ENCODE results near the gene AGAP3. TPM values are rescaled to one million over a fixed set of nuclear protein-coding genes. Genes with fewer than 3 reads are reported as not detected.

AGAP3 gene
- total and polyA plus RNA-seq, 4 donors: 45.7 to 247 (median 134) TPM

DNA sequence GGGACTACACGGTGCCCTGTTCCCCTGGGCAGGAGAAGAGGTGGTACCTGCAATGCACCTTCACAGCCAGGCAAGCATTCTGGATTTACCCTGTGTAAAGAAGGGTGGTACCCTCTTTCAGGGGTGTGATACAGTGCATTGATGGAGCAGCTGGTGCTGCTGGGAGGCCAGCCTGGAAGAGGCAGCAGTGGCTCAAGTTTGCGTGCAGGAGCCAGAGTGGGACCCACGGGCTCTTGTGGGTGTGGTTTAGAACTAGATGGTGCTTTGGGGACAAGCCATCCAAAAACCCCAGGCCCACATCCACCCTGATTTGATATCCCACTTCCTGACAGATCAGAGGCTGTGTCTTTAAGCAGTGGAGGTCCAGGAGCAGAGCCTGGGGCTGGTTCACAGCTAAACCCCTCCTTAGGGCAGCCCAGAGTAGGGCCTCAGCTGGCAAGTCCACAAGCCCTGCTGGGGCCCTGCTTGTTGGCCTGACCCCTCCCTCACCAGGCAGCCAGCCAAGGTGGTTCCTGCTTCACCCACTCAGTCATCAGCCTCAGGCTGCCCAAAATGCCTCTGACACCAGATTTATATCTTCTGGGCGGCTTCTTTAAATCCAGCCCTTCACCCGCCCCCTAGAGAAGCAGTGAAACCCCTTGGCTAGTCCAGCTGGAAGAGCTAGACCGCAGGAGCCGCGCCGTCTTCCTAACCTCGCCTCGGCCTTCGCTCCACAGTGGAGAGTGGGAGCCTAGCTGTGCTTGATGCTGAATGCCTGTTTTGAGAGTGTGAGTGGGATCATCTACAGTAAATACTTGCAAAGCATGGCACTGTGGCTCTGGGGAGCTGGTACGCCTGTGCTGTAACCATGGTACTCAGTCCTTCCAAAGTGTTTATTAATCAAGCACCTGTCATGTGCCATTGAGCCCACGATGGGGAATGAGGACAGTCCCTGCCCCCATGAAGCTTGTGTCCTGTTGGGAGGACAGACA, 39.4 kb upstream of the AGAP3 start:
- Histone ChIP-seq H3K27me3 (ENCODE audit: control insufficient read depth, insufficient read depth, low read length) (no peaks in the 10 kb centered on the region), H3K27ac (ENCODE audit: low read depth, low read length) (peak overlapping the region; percentile 43), H3K9me3 (ENCODE audit: control insufficient read depth, insufficient read depth, low read length) (no peaks in the 10 kb centered on the region), H3K4me3 (ENCODE audit: low read depth, low read length) (no peak overlapping the region), H3K4me1 (ENCODE audit: control insufficient read depth, insufficient read depth, low read length) (peaks cover 53% of the 10 kb centered on the region), H3K36me3 (ENCODE audit: control insufficient read depth, insufficient read depth, low read length) (peaks cover 65% of the 10 kb centered on the region)
- DNase-seq (ENCODE audit: low read depth in 4 of 6, low spot score in 6 of 6): peak in 3 of 6 donors; percentile 38 to 78 (median 76)
- WGBS (ENCODE audit: insufficient coverage): 14% methylated on average over 9 of the region's 14 CpGs

DNA sequence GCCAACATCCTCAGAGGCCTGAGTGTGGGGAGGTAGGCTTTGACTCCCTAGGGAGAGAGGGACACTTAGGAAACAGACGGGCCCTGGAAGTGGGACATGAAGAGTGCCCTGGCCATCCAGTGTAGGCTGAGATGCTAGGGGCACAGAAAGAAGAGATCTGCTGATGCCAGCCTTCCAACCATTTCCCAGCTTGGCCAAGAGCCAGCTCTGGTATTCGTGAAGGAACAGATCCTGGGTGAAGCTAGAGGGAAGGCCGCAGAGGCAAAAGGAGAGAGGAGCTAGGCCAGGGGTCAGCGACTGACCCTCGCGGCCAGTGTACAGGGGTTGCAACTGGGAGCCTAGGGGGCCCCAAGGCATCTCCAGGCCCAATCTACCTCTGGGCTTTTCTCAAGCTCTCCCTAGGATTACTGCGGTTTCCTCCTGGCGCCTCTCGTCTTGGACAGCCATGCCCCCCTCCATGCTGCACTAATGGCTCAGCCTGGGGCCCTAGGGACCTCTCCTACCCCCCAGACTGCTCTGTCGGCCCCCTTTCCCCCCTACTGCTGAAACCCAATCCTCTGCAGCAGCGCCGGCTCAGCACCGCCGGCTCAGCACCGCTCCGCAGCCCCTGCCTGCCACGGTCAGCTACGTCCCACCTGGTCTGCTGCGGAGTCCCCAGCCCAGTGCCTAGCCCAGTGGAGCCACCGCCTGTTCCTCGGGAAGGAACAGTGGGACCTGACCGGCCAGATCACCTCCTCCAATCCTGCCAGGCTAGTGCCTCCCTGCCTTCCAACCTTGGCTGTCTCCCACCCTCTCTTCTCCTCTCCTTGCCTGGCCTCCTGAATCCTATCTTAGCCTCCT, 38.1 kb upstream of the AGAP3 start, which contains the start of gene ASIC3:
Gene ASIC3 (plus strand): TSS at position 556 of the 840 bp plus-strand sequence. CDS start 355 bp downstream, outside the sequence.
- peak in 2 of 6 donors; percentile 38 to 53 for DNase-seq (ENCODE audit: low read depth in 4 of 6, low spot score in 6 of 6)
- H3K27me3 ChIP-seq (ENCODE audit: control insufficient read depth, insufficient read depth, low read length): no peaks in the 10 kb centered on the region
- no peaks in the 10 kb centered on the region for H3K9me3 ChIP-seq (ENCODE audit: control insufficient read depth, insufficient read depth, low read length)
- H3K27ac ChIP-seq (ENCODE audit: low read depth, low read length): no peak within 1 kb of the TSS
- H3K4me3 ChIP-seq (ENCODE audit: low read depth, low read length): no peak within 1 kb of the TSS
- H3K36me3 ChIP-seq (ENCODE audit: control insufficient read depth, insufficient read depth, low read length): peaks cover 61% of the 10 kb centered on the region
- peaks cover 54% of the 10 kb centered on the region for H3K4me1 ChIP-seq (ENCODE audit: control insufficient read depth, insufficient read depth, low read length)
- WGBS (ENCODE audit: insufficient coverage): 76% methylated on average over 22 of the region's 22 CpGs

DNA sequence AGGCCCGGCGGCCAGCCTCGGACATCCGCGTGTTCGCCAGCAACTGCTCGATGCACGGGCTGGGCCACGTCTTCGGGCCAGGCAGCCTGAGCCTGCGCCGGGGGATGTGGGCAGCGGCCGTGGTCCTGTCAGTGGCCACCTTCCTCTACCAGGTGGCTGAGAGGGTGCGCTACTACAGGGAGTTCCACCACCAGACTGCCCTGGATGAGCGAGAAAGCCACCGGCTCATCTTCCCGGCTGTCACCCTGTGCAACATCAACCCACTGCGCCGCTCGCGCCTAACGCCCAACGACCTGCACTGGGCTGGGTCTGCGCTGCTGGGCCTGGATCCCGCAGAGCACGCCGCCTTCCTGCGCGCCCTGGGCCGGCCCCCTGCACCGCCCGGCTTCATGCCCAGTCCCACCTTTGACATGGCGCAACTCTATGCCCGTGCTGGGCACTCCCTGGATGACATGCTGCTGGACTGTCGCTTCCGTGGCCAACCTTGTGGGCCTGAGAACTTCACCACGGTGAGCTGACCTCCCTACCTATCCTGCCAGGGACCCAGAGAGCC, 37.3 kb upstream of the AGAP3 start:
- peaks cover 54% of the 10 kb centered on the region for H3K4me1 ChIP-seq (ENCODE audit: control insufficient read depth, insufficient read depth, low read length)
- WGBS (ENCODE audit: insufficient coverage): 90% methylated on average over 38 of the region's 38 CpGs
- peaks cover 61% of the 10 kb centered on the region for H3K36me3 ChIP-seq (ENCODE audit: control insufficient read depth, insufficient read depth, low read length)
- no peak overlapping the region for H3K27ac ChIP-seq (ENCODE audit: low read depth, low read length)
- no peaks in the 10 kb centered on the region for H3K27me3 ChIP-seq (ENCODE audit: control insufficient read depth, insufficient read depth, low read length)
- DNase-seq (ENCODE audit: low read depth in 4 of 6, low spot score in 6 of 6): no peak
- no peak overlapping the region for H3K4me3 ChIP-seq (ENCODE audit: low read depth, low read length)
- no peaks in the 10 kb centered on the region for H3K9me3 ChIP-seq (ENCODE audit: control insufficient read depth, insufficient read depth, low read length)

DNA sequence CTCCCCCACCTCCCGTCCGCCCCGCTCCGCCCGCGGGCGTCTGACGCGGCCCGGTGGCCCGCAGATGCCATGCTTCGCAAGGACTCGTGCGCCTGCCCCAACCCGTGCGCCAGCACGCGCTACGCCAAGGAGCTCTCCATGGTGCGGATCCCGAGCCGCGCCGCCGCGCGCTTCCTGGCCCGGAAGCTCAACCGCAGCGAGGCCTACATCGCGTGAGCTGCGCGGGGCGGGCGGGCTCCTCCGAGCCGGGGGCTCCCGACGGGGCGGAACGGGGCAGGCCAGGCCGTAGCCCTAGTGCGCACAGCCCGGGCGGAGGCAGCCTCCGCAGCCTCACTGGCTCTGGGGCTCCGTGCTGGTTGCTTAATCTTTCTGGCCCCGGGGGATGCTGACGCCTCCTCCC, 35.2 kb upstream of the AGAP3 start:
- Histone ChIP-seq H3K4me3 (ENCODE audit: low read depth, low read length) (no peak overlapping the region), H3K9me3 (ENCODE audit: control insufficient read depth, insufficient read depth, low read length) (no peaks in the 10 kb centered on the region), H3K27ac (ENCODE audit: low read depth, low read length) (no peak overlapping the region), H3K4me1 (ENCODE audit: control insufficient read depth, insufficient read depth, low read length) (peaks cover 49% of the 10 kb centered on the region), H3K36me3 (ENCODE audit: control insufficient read depth, insufficient read depth, low read length) (peaks cover 56% of the 10 kb centered on the region), H3K27me3 (ENCODE audit: control insufficient read depth, insufficient read depth, low read length) (no peaks in the 10 kb centered on the region)
- WGBS (ENCODE audit: insufficient coverage): 1% methylated on average over 48 of the region's 50 CpGs
- peak in 4 of 6 donors; percentile 17 to 79 (median 47) for DNase-seq (ENCODE audit: low read depth in 4 of 6, low spot score in 6 of 6)

DNA sequence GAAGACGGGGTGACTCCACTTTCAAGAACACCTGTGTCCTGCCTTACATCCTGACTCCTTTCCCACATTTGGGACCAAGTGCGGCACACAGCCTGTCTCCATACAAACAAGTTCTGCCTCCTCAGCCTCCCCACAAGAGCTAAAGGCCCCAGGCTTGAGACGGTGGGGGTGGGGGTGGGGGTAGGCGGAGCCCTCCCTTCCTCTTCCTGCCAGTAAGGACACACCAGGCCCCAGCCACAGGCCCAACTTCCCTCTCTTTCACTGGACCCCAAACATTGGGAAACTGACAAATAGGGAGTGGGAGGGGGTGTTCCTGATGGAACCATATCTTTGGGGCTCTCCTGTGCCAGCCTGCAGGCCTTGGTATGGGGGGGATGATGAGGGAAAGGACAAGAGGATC, 33.2 kb upstream of the AGAP3 start:
- Histone ChIP-seq H3K4me3 (ENCODE audit: low read depth, low read length) (no peak overlapping the region), H3K27ac (ENCODE audit: low read depth, low read length) (no peak overlapping the region), H3K4me1 (ENCODE audit: control insufficient read depth, insufficient read depth, low read length) (peaks cover 45% of the 10 kb centered on the region), H3K27me3 (ENCODE audit: control insufficient read depth, insufficient read depth, low read length) (no peaks in the 10 kb centered on the region), H3K36me3 (ENCODE audit: control insufficient read depth, insufficient read depth, low read length) (peaks cover 47% of the 10 kb centered on the region), H3K9me3 (ENCODE audit: control insufficient read depth, insufficient read depth, low read length) (no peaks in the 10 kb centered on the region)
- DNase-seq (ENCODE audit: low read depth in 4 of 6, low spot score in 6 of 6): no peak
- 100% methylated on average over 1 of the region's 4 CpGs for WGBS (ENCODE audit: insufficient coverage)

DNA sequence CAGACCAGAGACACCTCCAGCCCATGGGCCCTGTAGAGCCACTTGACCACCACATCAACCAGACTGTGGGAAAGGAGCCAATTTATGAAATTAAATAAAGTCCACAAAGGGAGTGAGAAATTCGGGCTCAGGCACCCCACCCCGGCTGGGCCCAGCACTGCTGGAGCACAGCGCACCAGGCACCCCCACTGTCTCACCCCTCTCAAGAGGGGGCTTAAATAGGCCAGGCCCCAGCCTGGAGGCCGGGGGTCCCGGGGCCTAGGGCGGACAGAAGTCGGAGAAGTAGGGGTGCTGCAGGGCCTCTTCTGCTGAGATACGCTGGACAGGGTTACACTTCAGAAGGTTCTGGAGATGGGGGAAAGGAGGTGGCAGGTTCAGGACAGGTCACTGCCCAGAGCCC, 32.5 kb upstream of the AGAP3 start:
- H3K9me3 ChIP-seq (ENCODE audit: control insufficient read depth, insufficient read depth, low read length): no peaks in the 10 kb centered on the region
- 100% methylated on average over 4 of the region's 8 CpGs for WGBS (ENCODE audit: insufficient coverage)
- H3K4me3 ChIP-seq (ENCODE audit: low read depth, low read length): no peak overlapping the region
- peaks cover 47% of the 10 kb centered on the region for H3K36me3 ChIP-seq (ENCODE audit: control insufficient read depth, insufficient read depth, low read length)
- no peak for DNase-seq (ENCODE audit: low read depth in 4 of 6, low spot score in 6 of 6)
- H3K4me1 ChIP-seq (ENCODE audit: control insufficient read depth, insufficient read depth, low read length): peaks cover 46% of the 10 kb centered on the region
- H3K27me3 ChIP-seq (ENCODE audit: control insufficient read depth, insufficient read depth, low read length): no peaks in the 10 kb centered on the region
- no peak overlapping the region for H3K27ac ChIP-seq (ENCODE audit: low read depth, low read length)

DNA sequence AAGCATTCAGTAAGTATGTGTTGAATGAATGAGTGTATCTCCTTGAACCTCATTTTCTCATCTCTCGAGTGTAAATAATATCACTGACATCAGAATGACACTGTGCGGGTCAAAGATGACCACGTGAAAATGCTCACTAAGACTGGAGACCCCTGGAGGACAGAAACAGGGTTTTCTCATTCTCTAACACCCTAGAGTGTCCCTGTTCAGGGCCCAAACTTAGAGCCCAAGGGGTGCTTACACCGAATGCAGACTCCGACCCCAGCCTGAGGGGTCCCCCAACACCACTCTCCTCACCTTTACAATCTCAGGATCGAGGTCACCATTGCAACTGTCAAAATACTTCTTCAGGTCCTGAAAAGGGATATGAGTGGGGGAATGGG, 30.0 kb upstream of the AGAP3 start:
- Histone ChIP-seq H3K4me1 (ENCODE audit: control insufficient read depth, insufficient read depth, low read length) (peaks cover 57% of the 10 kb centered on the region), H3K27me3 (ENCODE audit: control insufficient read depth, insufficient read depth, low read length) (no peaks in the 10 kb centered on the region), H3K36me3 (ENCODE audit: control insufficient read depth, insufficient read depth, low read length) (peaks cover 38% of the 10 kb centered on the region), H3K27ac (ENCODE audit: low read depth, low read length) (no peak overlapping the region), H3K9me3 (ENCODE audit: control insufficient read depth, insufficient read depth, low read length) (no peaks in the 10 kb centered on the region), H3K4me3 (ENCODE audit: low read depth, low read length) (no peak overlapping the region)
- DNase-seq (ENCODE audit: low read depth in 4 of 6, low spot score in 6 of 6): no peak
- WGBS (ENCODE audit: insufficient coverage): 82% methylated on average over 3 of the region's 6 CpGs

DNA sequence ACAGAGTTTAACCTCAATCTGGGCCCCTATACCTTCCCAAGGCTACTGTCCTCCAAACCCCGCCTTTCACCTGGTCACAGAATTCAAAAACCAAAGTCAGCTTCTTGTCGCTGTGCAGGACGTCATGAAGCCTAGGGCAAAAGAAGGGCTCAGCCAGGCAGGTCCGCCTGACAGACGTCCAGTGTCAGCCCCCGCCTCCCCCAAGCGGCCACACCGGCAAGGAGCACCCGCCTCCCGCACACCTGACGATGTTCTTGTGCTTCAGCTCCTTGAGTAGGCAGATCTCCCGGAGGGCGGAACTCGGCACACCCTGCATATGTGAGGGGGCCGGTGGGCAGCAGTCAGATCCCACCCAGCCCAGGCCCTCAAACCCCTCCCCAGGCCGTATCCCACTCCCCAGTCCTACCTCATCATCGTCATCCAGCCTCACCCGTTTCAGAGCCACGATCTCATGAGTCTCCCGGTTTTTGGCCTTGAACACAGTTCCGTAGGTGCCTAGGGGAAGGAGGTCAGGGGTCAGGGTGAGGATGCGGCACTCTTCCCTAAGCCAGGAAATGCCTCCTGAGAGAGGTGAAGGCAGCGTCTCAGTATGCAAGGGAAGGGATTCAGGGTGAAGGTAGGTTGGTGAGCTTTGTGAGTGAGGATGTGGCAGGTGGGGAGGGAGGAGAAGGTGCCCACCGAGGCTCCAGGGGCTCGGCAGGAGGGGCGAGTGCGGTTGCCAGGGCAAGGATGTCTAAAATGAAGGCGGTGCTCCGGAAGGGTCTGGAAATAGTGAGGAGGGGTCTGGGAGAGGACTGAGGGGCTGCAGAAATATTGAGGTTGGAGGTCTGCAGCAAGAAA, 29.4 kb upstream of the AGAP3 start:
- H3K9me3 ChIP-seq (ENCODE audit: control insufficient read depth, insufficient read depth, low read length): no peaks in the 10 kb centered on the region
- H3K4me1 ChIP-seq (ENCODE audit: control insufficient read depth, insufficient read depth, low read length): peaks cover 58% of the 10 kb centered on the region
- H3K27ac ChIP-seq (ENCODE audit: low read depth, low read length): peak overlapping the region; percentile 67
- peaks cover 37% of the 10 kb centered on the region for H3K36me3 ChIP-seq (ENCODE audit: control insufficient read depth, insufficient read depth, low read length)
- peak in 1 of 6 donors; percentile 32 for DNase-seq (ENCODE audit: low read depth in 4 of 6, low spot score in 6 of 6)
- WGBS (ENCODE audit: insufficient coverage): 16% methylated on average over 26 of the region's 29 CpGs
- peak overlapping the region; percentile 82 for H3K4me3 ChIP-seq (ENCODE audit: low read depth, low read length)
- no peaks in the 10 kb centered on the region for H3K27me3 ChIP-seq (ENCODE audit: control insufficient read depth, insufficient read depth, low read length)

All from spinal cord (tissue), 10 donors.